ENCODE measurements around the gene EDAR. TPM values are rescaled to one million over a fixed set of nuclear protein-coding genes. Genes with fewer than 3 reads are reported as not detected.

EDAR gene
- total and polyA plus RNA-seq, 5 donors from 2014 or later = 1.4 to 6.7 (median 3.2) TPM

GRCh38 chr2:109028738-109029489 lies 39.9 kb upstream of the EDAR start:
- ATAC-seq (ENCODE audit: low read depth in 2 of 2) (no peak), DNase-seq (no peak)
- Histone ChIP-seq H3K27me3 (ENCODE audit: control insufficient read depth, insufficient read depth, low read length) (no peaks in the 10 kb centered on the region), H3K27ac (ENCODE audit: insufficient read depth, low read length, poor library complexity, severe bottlenecking) (no peak overlapping the region), H3K9me3 (ENCODE audit: control insufficient read depth in 2 of 2, low read length in 2 of 2) (no peaks in the 10 kb centered on the region), H3K36me3 (ENCODE audit: control insufficient read depth, insufficient read depth, low read length) (no peaks in the 10 kb centered on the region), H3K4me1 (ENCODE audit: control insufficient read depth, insufficient read depth, low read length, poor library complexity, severe bottlenecking) (peaks cover 51% of the 10 kb centered on the region), H3K4me3 (ENCODE audit: low read depth, low read length) (no peak overlapping the region)
- H3K36me3 Mint-ChIP-seq = no peaks in the 10 kb centered on the region
- peaks cover 6% of the 10 kb centered on the region for H3K27me3 Mint-ChIP-seq
- peaks cover 0 to 70% (median 40%) of the 10 kb centered on the region in 4 donors for H3K4me1 Mint-ChIP-seq
- H3K27ac Mint-ChIP-seq = peak overlapping the region in 2 of 3 donors; percentile 75 to 86
- H3K4me3 Mint-ChIP-seq = no peak overlapping the region
- H3K9me3 Mint-ChIP-seq = no peaks in the 10 kb centered on the region

DNA sequence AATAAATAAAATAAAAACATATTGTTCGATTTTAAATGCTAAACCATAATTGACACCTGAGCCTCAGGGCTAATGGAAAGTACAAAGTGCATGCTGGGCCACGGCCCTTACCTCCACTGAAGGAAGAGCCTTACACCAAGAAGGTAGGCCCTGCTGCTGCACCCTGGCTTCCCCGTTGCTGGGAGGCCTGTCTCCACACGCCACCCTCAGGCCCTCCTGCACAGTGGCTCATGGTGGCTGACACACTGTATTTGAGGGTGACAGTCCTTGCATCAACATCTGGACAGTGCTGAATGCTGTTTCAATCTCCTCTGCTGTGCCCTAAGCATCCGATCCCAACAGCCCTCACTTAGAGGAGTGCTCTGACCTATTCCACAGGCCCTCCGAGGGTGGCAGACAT lies 39.3 kb upstream of the EDAR start:
- Mint-ChIP-seq H3K27ac (peak overlapping the region in 1 of 3 donors; percentile 86), H3K27me3 (peaks cover 6% of the 10 kb centered on the region), H3K36me3 (no peaks in the 10 kb centered on the region), H3K4me3 (no peak overlapping the region), H3K9me3 (no peaks in the 10 kb centered on the region), H3K4me1 (peaks cover 0 to 66% (median 39%) of the 10 kb centered on the region in 4 donors)
- ATAC-seq (ENCODE audit: low read depth in 2 of 2) (no peak), DNase-seq (peak in 2 of 3 donors; percentile 18 to 25)
- H3K36me3 ChIP-seq (ENCODE audit: control insufficient read depth, insufficient read depth, low read length) = no peaks in the 10 kb centered on the region
- no peak overlapping the region for H3K4me3 ChIP-seq (ENCODE audit: low read depth, low read length)
- peaks cover 44% of the 10 kb centered on the region for H3K4me1 ChIP-seq (ENCODE audit: control insufficient read depth, insufficient read depth, low read length, poor library complexity, severe bottlenecking)
- H3K27me3 ChIP-seq (ENCODE audit: control insufficient read depth, insufficient read depth, low read length) = no peaks in the 10 kb centered on the region
- no peak overlapping the region for H3K27ac ChIP-seq (ENCODE audit: insufficient read depth, low read length, poor library complexity, severe bottlenecking)
- no peaks in the 10 kb centered on the region for H3K9me3 ChIP-seq (ENCODE audit: control insufficient read depth in 2 of 2, low read length in 2 of 2)

DNA sequence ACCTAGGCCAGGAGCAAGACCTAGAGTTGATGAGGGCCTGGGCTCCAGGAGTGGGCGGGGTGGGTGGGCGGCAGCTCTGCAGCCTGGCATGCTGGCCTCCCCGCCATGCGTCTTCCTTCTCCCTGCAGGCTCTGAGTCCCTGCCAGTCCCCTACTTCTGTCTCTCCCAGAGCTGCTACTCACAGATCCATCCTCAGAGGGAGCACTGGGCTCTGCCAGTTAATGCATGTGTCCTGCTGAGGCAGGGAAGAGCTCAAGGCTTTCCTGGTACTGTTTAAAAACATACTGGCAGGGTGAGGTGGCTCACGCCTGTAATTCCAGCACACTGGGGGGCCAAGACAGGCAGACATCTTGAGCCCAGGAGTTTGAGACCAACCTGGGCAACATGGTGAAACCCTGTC lies 38.7 kb upstream of the EDAR start:
- Mint-ChIP-seq H3K27me3 (peaks cover 6% of the 10 kb centered on the region), H3K36me3 (no peaks in the 10 kb centered on the region), H3K27ac (peak overlapping the region in 1 of 3 donors; percentile 53), H3K4me3 (no peak overlapping the region), H3K4me1 (peaks cover 0 to 62% (median 37%) of the 10 kb centered on the region in 4 donors), H3K9me3 (no peaks in the 10 kb centered on the region)
- no peak overlapping the region for H3K4me3 ChIP-seq (ENCODE audit: low read depth, low read length)
- H3K27ac ChIP-seq (ENCODE audit: insufficient read depth, low read length, poor library complexity, severe bottlenecking) = no peak overlapping the region
- no peak for ATAC-seq (ENCODE audit: low read depth in 2 of 2)
- DNase-seq = no peak
- H3K9me3 ChIP-seq (ENCODE audit: control insufficient read depth in 2 of 2, low read length in 2 of 2) = no peaks in the 10 kb centered on the region
- peaks cover 39% of the 10 kb centered on the region for H3K4me1 ChIP-seq (ENCODE audit: control insufficient read depth, insufficient read depth, low read length, poor library complexity, severe bottlenecking)
- H3K27me3 ChIP-seq (ENCODE audit: control insufficient read depth, insufficient read depth, low read length) = no peaks in the 10 kb centered on the region
- no peaks in the 10 kb centered on the region for H3K36me3 ChIP-seq (ENCODE audit: control insufficient read depth, insufficient read depth, low read length)

DNA sequence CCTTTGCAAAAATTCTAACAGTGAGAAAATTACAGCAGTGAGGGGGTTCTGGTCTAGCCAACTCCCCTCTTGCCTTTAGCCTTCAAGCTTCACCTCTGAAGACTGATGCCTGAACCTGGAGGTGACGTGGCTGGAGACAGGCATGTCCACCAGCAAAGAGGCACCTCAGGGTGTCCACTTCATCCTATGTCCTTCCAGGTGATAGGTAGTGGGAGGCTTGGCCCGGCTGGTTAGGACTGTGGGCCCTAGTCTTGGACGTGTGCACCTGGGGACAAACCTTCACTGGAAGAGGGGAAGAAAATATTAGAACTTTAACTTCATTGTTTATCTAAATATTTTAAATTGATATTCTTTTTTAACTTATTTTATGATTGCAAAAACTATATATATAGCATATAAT lies 35.5 kb upstream of the EDAR start:
- Histone ChIP-seq H3K9me3 (ENCODE audit: control insufficient read depth in 2 of 2, low read length in 2 of 2) (no peaks in the 10 kb centered on the region), H3K36me3 (ENCODE audit: control insufficient read depth, insufficient read depth, low read length) (no peaks in the 10 kb centered on the region), H3K4me1 (ENCODE audit: control insufficient read depth, insufficient read depth, low read length, poor library complexity, severe bottlenecking) (peaks cover 21% of the 10 kb centered on the region), H3K27ac (ENCODE audit: insufficient read depth, low read length, poor library complexity, severe bottlenecking) (no peak overlapping the region), H3K27me3 (ENCODE audit: control insufficient read depth, insufficient read depth, low read length) (no peaks in the 10 kb centered on the region), H3K4me3 (ENCODE audit: low read depth, low read length) (no peak overlapping the region)
- Mint-ChIP-seq H3K9me3 (no peaks in the 10 kb centered on the region), H3K4me1 (peaks cover 9 to 51% (median 24%) of the 10 kb centered on the region in 4 donors), H3K36me3 (no peaks in the 10 kb centered on the region), H3K27me3 (peaks cover 6% of the 10 kb centered on the region), H3K27ac (peak overlapping the region in 1 of 3 donors; percentile 47), H3K4me3 (no peak overlapping the region)
- ATAC-seq (ENCODE audit: low read depth in 2 of 2) (no peak), DNase-seq (no peak)

GRCh38 chr2:109021895-109022300 lies 32.9 kb upstream of the EDAR start:
- H3K27ac Mint-ChIP-seq = no peak overlapping the region
- peaks cover 9 to 54% (median 20%) of the 10 kb centered on the region in 4 donors for H3K4me1 Mint-ChIP-seq
- H3K27ac ChIP-seq (ENCODE audit: insufficient read depth, low read length, poor library complexity, severe bottlenecking) = no peak overlapping the region

DNA sequence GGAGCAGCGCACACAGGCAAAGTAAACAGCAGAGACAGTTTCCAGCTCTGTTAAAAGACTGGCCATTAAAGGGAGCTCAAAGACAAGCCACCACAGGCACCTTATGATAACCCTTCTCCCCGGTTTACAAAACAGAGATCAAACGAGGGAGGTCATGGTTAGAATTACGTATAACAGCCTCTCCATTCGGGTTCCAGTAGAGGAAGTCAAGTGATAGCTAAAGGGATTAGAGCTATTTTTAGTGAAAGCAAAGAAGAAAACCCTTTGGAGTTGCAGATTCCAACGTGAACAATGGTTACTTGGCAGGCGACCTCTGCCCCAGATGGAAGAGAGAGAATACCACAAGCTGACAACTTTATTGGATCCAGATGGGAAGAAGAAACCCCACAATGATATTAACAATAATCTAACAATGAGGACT lies 31.2 kb upstream of the EDAR start:
- H3K36me3 ChIP-seq (ENCODE audit: control insufficient read depth, insufficient read depth, low read length) = no peaks in the 10 kb centered on the region
- peaks cover 9 to 46% (median 17%) of the 10 kb centered on the region in 4 donors for H3K4me1 Mint-ChIP-seq
- peak overlapping the region in 3 of 4 donors; percentile 5 to 12 (median 12) for H3K4me3 Mint-ChIP-seq
- H3K9me3 Mint-ChIP-seq = no peaks in the 10 kb centered on the region
- peaks cover 8% of the 10 kb centered on the region for H3K27me3 Mint-ChIP-seq
- DNase-seq (peak in 2 of 3 donors; percentile 34 to 64), ATAC-seq (ENCODE audit: low read depth in 2 of 2) (peak; percentile 70 to 86)
- peak overlapping the region; percentile 26 for H3K4me3 ChIP-seq (ENCODE audit: low read depth, low read length)
- H3K27ac ChIP-seq (ENCODE audit: insufficient read depth, low read length, poor library complexity, severe bottlenecking) = no peak overlapping the region
- H3K27ac Mint-ChIP-seq = peak overlapping the region in 2 of 3 donors; percentile 38 to 76
- no peaks in the 10 kb centered on the region for H3K36me3 Mint-ChIP-seq
- H3K27me3 ChIP-seq (ENCODE audit: control insufficient read depth, insufficient read depth, low read length) = no peaks in the 10 kb centered on the region
- no peaks in the 10 kb centered on the region for H3K9me3 ChIP-seq (ENCODE audit: control insufficient read depth in 2 of 2, low read length in 2 of 2)
- peaks cover 12% of the 10 kb centered on the region for H3K4me1 ChIP-seq (ENCODE audit: control insufficient read depth, insufficient read depth, low read length, poor library complexity, severe bottlenecking)

More at GRCh38 chr2:109021895-109022300, 32.9 kb upstream of the EDAR start:
- no peaks in the 10 kb centered on the region for H3K9me3 Mint-ChIP-seq
- ATAC-seq (ENCODE audit: low read depth in 2 of 2) = no peak
- no peak overlapping the region for H3K4me3 Mint-ChIP-seq
- H3K36me3 Mint-ChIP-seq = no peaks in the 10 kb centered on the region
- H3K27me3 Mint-ChIP-seq = peaks cover 10% of the 10 kb centered on the region
- Histone ChIP-seq H3K27me3 (ENCODE audit: control insufficient read depth, insufficient read depth, low read length) (no peaks in the 10 kb centered on the region), H3K4me3 (ENCODE audit: low read depth, low read length) (no peak overlapping the region), H3K4me1 (ENCODE audit: control insufficient read depth, insufficient read depth, low read length, poor library complexity, severe bottlenecking) (peaks cover 12% of the 10 kb centered on the region), H3K36me3 (ENCODE audit: control insufficient read depth, insufficient read depth, low read length) (no peaks in the 10 kb centered on the region), H3K9me3 (ENCODE audit: control insufficient read depth in 2 of 2, low read length in 2 of 2) (no peaks in the 10 kb centered on the region)
- DNase-seq = no peak

GRCh38 chr2:109018452-109018851 lies 29.4 kb upstream of the EDAR start:
- Mint-ChIP-seq H3K9me3 (no peaks in the 10 kb centered on the region), H3K36me3 (no peaks in the 10 kb centered on the region), H3K4me3 (no peak overlapping the region), H3K27ac (no peak overlapping the region), H3K4me1 (peaks cover 8 to 39% (median 14%) of the 10 kb centered on the region in 4 donors), H3K27me3 (peaks cover 4% of the 10 kb centered on the region)
- H3K27ac ChIP-seq (ENCODE audit: insufficient read depth, low read length, poor library complexity, severe bottlenecking) = no peak overlapping the region
- no peak for DNase-seq
- H3K36me3 ChIP-seq (ENCODE audit: control insufficient read depth, insufficient read depth, low read length) = no peaks in the 10 kb centered on the region
- no peaks in the 10 kb centered on the region for H3K27me3 ChIP-seq (ENCODE audit: control insufficient read depth, insufficient read depth, low read length)
- H3K4me1 ChIP-seq (ENCODE audit: control insufficient read depth, insufficient read depth, low read length, poor library complexity, severe bottlenecking) = peaks cover 12% of the 10 kb centered on the region
- H3K9me3 ChIP-seq (ENCODE audit: control insufficient read depth in 2 of 2, low read length in 2 of 2) = no peaks in the 10 kb centered on the region
- no peak overlapping the region for H3K4me3 ChIP-seq (ENCODE audit: low read depth, low read length)
- no peak for ATAC-seq (ENCODE audit: low read depth in 2 of 2)

GRCh38 chr2:109017017-109017416 lies 28.0 kb upstream of the EDAR start:
- no peaks in the 10 kb centered on the region for H3K9me3 Mint-ChIP-seq
- H3K36me3 Mint-ChIP-seq = no peaks in the 10 kb centered on the region
- peaks cover 4% of the 10 kb centered on the region for H3K27me3 Mint-ChIP-seq
- H3K9me3 ChIP-seq (ENCODE audit: control insufficient read depth in 2 of 2, low read length in 2 of 2) = no peaks in the 10 kb centered on the region
- H3K4me1 Mint-ChIP-seq = peaks cover 8 to 38% (median 11%) of the 10 kb centered on the region in 4 donors
- no peak overlapping the region for H3K27ac ChIP-seq (ENCODE audit: insufficient read depth, low read length, poor library complexity, severe bottlenecking)
- no peak overlapping the region for H3K4me3 ChIP-seq (ENCODE audit: low read depth, low read length)
- peak overlapping the region in 2 of 3 donors; percentile 58 for H3K27ac Mint-ChIP-seq
- peaks cover 12% of the 10 kb centered on the region for H3K4me1 ChIP-seq (ENCODE audit: control insufficient read depth, insufficient read depth, low read length, poor library complexity, severe bottlenecking)
- no peak overlapping the region for H3K4me3 Mint-ChIP-seq
- no peaks in the 10 kb centered on the region for H3K36me3 ChIP-seq (ENCODE audit: control insufficient read depth, insufficient read depth, low read length)
- DNase-seq (no peak), ATAC-seq (ENCODE audit: low read depth in 2 of 2) (no peak)
- no peaks in the 10 kb centered on the region for H3K27me3 ChIP-seq (ENCODE audit: control insufficient read depth, insufficient read depth, low read length)
